ENCODE measurements around the gene MEF2D.

MEF2D gene

DNA sequence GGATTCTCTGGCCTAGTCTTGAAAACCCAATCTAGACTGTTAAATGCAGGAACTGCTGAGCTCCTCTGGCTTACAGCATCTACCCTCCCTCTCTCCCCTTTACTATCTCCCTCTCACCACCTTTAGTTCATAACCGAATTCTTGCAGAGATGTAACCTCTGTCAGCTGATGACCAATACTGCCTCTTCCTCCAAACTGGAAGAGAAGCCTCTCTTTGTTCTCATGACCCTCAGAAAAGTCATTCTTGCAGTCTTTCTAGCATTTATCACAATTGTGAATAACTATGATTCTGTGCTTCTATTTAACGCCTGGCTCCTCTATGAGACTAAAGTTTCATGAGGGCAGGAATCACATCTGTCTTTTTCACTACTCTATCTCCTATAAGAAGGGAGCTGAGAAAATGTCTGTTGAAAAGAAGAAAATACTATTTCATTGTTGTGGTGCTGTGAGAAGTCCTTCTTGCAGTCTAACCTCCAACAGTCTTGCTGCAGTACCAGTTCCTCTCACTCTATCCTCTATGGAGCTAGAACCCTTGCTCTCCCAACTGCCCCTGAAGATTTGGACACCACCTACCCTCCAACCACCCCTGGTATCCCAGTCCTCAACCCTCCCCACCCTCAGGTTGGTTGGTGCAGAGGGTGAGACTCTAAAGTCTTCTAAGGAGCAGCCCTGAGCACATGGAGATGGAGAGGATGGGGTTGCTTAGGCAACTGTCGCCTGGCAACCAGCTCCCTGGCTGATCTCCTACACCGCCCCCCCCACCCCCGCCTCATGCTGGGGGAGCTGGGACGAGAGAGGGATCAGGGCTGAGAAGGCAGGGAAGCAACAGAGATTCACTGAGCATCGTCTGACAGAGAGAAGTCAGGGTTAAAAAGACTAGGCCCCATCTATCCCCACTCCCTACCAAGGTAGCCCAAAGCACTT is 13.9 kb downstream of the MEF2D start:
- DNase-seq: no peak

DNA sequence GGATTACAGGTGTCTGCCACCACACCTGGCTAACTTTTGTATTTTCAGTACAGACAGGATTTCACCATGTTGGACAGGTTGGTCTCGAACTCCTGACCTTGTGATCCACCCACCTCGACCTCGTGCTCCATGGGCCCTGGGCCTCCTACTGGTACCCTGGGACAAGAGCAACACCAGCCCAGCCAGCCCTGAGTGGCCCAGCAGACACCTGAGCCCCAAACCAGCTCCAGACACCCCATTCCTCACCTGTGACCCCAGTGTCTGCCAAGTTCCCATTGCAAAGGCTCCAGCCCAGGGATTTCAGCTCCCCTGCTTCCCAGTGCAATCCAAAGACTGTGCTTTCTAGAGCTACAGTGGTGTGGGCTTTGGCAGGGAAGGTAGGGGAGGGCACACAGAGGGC is 14.6 kb downstream of the MEF2D start:
- DNase-seq: no peak

- no peak for DNase-seq
Measured at GRCh38 chr1:156484480-156485058, 16.0 kb downstream of the MEF2D start.

DNA sequence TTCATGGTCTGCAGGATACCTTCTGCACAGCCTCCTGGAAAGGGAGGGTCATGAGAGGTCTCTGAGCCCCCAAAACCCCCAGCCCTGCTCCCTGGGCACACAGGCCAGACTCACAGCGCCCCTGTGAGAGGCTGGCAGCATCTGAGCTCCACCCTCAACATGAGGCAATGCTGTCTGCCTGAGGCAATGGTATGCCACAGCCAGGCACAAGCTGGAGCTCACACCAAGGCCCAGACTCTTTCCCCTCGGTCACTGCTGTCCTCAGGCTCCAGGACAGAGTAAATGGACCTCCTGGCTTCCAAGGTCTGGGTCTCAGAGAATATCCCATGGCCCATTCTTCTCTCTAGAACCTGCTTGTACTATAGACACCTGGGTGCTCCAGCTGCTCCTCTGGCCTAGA is 17.2 kb downstream of the MEF2D start:
- no peak for DNase-seq

GRCh38 chr1:156482276-156482675 is 18.3 kb downstream of the MEF2D start:
- DNase-seq: no peak

- peak in 1 of 2 donors; percentile 35 for DNase-seq
Measured at GRCh38 chr1:156481527-156481926, 19.0 kb downstream of the MEF2D start.

GRCh38 chr1:156480411-156481192 is 20.0 kb downstream of the MEF2D start:
- peak; percentile 82 to 83 for DNase-seq

- DNase-seq: no peak
Measured at GRCh38 chr1:156480016-156480370, 20.6 kb downstream of the MEF2D start.

GRCh38 chr1:156479093-156480015 is 21.2 kb downstream of the MEF2D start:
- no peak for DNase-seq

- DNase-seq: no peak
Measured at GRCh38 chr1:156478250-156478627, 22.3 kb downstream of the MEF2D start.

GRCh38 chr1:156477526-156478249 is 22.9 kb downstream of the MEF2D start:
- DNase-seq: no peak

GRCh38 chr1:156476501-156477298 is 23.9 kb downstream of the MEF2D start:
- no peak for DNase-seq

DNA sequence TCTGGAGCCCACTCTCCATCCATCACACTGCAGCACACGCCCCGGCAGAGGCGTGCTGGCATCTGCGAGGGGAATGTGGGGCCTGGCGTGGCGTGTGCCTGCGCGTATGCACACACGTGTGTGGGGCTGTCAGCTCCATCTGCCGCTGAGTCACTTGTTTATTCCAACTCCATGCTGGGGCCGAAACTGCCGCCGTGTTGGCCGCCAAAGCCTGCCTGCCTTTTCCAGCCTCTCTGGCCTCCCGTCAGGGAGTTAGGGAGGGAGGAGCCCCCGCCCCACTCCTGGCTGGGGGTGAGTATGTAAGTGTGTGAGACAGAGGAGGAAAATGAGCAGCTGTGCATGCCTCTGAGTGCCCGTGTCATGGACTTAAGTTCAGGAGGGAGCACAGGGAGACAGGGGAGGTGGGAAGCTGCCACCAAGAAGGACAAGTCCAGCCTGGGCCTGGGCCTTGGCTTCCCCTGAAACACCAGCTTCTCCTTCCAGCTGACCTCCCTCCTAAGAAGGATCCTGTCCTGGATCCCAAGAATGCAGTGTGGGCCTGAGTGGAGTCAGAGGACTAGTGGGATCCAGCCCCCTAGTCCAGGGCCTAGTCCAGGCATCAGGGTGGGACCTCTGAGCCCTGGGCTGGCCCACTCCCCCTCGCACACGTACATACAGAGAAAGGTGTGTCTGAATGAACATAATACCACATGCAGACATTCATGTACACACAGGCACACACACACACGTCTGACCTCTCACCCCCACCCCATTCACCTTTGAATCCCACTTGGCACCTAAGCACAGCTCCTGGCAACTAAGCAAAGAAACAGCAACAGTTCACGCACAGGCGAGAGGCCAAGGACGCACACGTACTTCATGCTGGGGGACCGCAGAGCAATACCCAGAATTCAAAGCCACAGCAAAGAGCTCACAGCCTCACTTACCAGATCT is 24.7 kb downstream of the MEF2D start:
- DNase-seq: no peak

DNA sequence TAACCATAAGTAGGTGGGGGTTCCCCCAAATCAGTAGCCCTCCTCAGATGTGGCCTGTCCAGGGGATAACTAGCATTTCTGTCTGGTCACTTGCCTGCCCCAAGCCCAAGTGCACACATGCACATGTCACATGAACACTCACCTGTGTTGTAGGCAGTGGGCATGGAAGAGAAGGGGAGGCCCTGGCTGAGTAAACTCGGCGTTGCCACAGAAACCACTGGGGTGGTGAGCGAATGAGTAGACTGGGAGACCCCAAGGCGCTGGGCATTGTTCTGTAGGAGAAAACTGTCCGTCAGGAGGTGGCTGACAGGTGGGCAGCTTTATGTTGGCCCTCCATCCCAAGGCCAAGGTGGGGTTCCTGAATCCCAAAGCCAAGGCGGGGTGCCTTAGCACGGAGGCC is 25.6 kb downstream of the MEF2D start:
- no peak for DNase-seq

GRCh38 chr1:156471496-156472490 is 28.8 kb downstream of the MEF2D start:
- no peak for DNase-seq

GRCh38 chr1:156470473-156470872 is 30.1 kb downstream of the MEF2D start:
- no peak for DNase-seq

GRCh38 chr1:156468693-156469345 is 31.8 kb downstream of the MEF2D start:
- no peak for DNase-seq

DNA sequence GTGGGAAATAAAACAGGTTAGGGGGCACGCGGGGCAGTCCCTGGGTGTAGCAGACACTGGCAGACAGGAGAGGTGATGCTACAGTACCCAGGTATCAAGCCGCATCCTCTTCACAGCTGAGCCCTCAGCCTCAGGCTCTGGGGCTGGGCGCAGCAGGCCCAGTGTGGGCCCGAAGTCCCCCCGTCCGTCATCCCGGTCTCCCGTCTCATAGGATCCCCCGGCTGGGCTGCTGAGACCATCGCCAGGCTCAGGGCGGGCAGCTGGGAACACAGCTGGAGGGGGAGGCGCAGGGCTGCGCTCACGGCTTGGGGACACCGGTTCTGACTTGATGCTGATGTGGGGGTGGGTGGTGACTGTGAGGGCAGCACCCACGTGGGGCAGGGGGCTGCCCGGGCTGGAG is 32.7 kb downstream of the MEF2D start:
- DNase-seq: no peak
